Hepatocyte (in vitro differentiated cells): Measurements from ENCODE around the gene CEP128. TPM values are rescaled to one million over a fixed set of nuclear protein-coding genes. Genes with fewer than 3 reads are reported as not detected.

ENCODE experiments used
- DNase-seq: peaks from one replicate; pipeline ENCODE4 v3.0.0-alpha.2; 2016; ENCODE audit warnings: low spot score
- H2AFZ ChIP-seq: fragments of 200-600 bp; sonication (generic); 2 replicates; pipeline ENCODE4 v1.6.0; 2016; ENCODE audit warnings: antibody characterized with exemption, mild to moderate bottlenecking
- H3K27ac ChIP-seq: fragments of 200-600 bp; sonication (generic); 2 replicates; pipeline ENCODE4 v1.5.1; 2016; ENCODE audit warnings: mild to moderate bottlenecking
- H3K27me3 ChIP-seq: fragments of 200-600 bp; sonication (generic); 2 replicates; pipeline ENCODE4 v1.6.1; 2016
- H3K36me3 ChIP-seq: fragments of 200-600 bp; sonication (generic); replicated peaks from 2 replicates; pipeline ENCODE4 v1.5.1; 2016; ENCODE audit warnings: low read depth; ENCODE audit not compliant: insufficient read depth
- H3K4me1 ChIP-seq: fragments of 200-600 bp; sonication (generic); 2 replicates; pipeline ENCODE4 v1.5.1; 2016; ENCODE audit warnings: mild to moderate bottlenecking, moderate library complexity; ENCODE audit not compliant: insufficient read depth
- H3K4me2 ChIP-seq: fragments of 200-600 bp; sonication (generic); 2 replicates; pipeline ENCODE4 v1.6.0; 2016
- H3K4me3 ChIP-seq: fragments of 200-600 bp; sonication (generic); 2 replicates; pipeline ENCODE4 v1.5.1; 2016; ENCODE audit warnings: mild to moderate bottlenecking
- H3K79me2 ChIP-seq: fragments of 200-600 bp; sonication (generic); 2 replicates; pipeline ENCODE4 v1.6.0; 2017; ENCODE audit warnings: mild to moderate bottlenecking
- H3K9me2 ChIP-seq: fragments of 200-600 bp; sonication (generic); replicated peaks from 2 replicates; pipeline ENCODE4 v1.6.0; 2017; ENCODE audit warnings: mild to moderate bottlenecking; ENCODE audit not compliant: insufficient read depth
- H3K9me3 ChIP-seq: fragments of 200-600 bp; sonication (generic); 2 replicates; pipeline ENCODE4 v1.5.1; 2016; ENCODE audit warnings: low read depth, mild to moderate bottlenecking
- H4K20me1 ChIP-seq: fragments of 200-600 bp; sonication (generic); 2 replicates; pipeline ENCODE4 v1.6.0; 2016; ENCODE audit warnings: mild to moderate bottlenecking; ENCODE audit not compliant: insufficient read depth, poor library complexity, severe bottlenecking
- EZH2 ChIP-seq: fragments of 200-600 bp; sonication (generic); IDR thresholded peaks from 2 replicates; pipeline ENCODE4 v1.6.1; 2016; ENCODE audit warnings: antibody characterized with exemption, mild to moderate bottlenecking, borderline replicate concordance
- EZH2phosphoT487 ChIP-seq: fragments of 200-600 bp; sonication (generic); IDR thresholded peaks from one replicate; pipeline ENCODE4 v1.6.1; 2018; ENCODE audit warnings: antibody characterized with exemption, mild to moderate bottlenecking, low read depth, moderate library complexity; ENCODE audit not compliant: unreplicated experiment, severe bottlenecking
- WGBS: methylation state at CpG from one replicate; pipeline ENCODE4 v1.1.6; 2016; ENCODE audit warnings: low lambda C conversion rate; ENCODE audit errors: missing lambda C conversion rate; 5-methylcytosine and 5-hydroxymethylcytosine counted together
- polyA plus RNA-seq: library from polyadenylated mRNA; unstranded; fragments of >200 nt; fragmentation: Nextera tagmentation; extraction: Ambion mirVana; gene quantifications from 2 replicates; pipeline ENCODE4 v1.2.1, GENCODE V29; 2016
- total RNA-seq: library from RNA; depleted of rRNA; stranded (reverse); fragments of >200 nt; gene quantifications from 2 replicates; pipeline ENCODE4 v1.2.3, GENCODE V29; 2014
- TF ChIP-seq, protein P1 (sequence below): fragments of 200-600 bp; sonication (generic); IDR thresholded peaks from 2 replicates; pipeline ENCODE4 v1.5.1; 2016; ENCODE audit warnings: antibody characterized with exemption, mild to moderate bottlenecking; ENCODE audit not compliant: poor library complexity

CEP128 gene
- total and polyA plus RNA-seq, 2 experiments from 2014 or later = 1.4 to 3.6 TPM

DNA sequence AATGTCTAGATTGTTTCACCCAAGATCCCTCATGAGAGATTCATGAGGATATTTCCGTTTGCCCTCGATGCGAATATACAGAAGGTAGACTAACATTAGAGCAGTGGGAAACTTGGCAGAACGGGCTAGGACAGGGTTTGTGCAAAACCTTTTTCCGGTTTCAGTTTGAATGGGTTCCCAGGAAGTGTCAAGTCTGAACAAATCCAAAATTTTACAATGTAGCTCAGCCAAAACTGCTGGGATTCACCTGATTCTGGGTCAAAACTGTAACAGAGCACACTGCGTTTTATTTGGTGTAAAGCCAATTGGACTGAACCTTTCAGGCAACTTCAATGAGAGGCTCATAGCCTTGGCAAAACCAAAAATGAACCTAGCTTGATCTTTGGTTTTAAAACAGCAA lies 392.4 kb downstream of the CEP128 start:
- Histone ChIP-seq H4K20me1 (no peaks in the 10 kb centered on the region), H3K9me2 (no peaks in the 10 kb centered on the region), H3K9me3 (no peaks in the 10 kb centered on the region), H3K27ac (no peak overlapping the region), H3K79me2 (no peaks in the 10 kb centered on the region), H3K4me3 (no peak overlapping the region), H3K4me1 (no peaks in the 10 kb centered on the region), H2AFZ (no peak overlapping the region), H3K27me3 (no peaks in the 10 kb centered on the region), H3K4me2 (no peak overlapping the region), H3K36me3 (no peaks in the 10 kb centered on the region)
- 93% methylated on average over 6 of the region's 6 CpGs for WGBS
- no peak for DNase-seq
- TF ChIP-seq EZH2 (no peak), EZH2phosphoT487 (no peak)
- TF ChIP-seq, protein P1, sequence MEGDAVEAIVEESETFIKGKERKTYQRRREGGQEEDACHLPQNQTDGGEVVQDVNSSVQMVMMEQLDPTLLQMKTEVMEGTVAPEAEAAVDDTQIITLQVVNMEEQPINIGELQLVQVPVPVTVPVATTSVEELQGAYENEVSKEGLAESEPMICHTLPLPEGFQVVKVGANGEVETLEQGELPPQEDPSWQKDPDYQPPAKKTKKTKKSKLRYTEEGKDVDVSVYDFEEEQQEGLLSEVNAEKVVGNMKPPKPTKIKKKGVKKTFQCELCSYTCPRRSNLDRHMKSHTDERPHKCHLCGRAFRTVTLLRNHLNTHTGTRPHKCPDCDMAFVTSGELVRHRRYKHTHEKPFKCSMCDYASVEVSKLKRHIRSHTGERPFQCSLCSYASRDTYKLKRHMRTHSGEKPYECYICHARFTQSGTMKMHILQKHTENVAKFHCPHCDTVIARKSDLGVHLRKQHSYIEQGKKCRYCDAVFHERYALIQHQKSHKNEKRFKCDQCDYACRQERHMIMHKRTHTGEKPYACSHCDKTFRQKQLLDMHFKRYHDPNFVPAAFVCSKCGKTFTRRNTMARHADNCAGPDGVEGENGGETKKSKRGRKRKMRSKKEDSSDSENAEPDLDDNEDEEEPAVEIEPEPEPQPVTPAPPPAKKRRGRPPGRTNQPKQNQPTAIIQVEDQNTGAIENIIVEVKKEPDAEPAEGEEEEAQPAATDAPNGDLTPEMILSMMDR = no peak

- Histone ChIP-seq H2AFZ (no peak overlapping the region), H3K9me2 (no peaks in the 10 kb centered on the region), H3K27me3 (no peaks in the 10 kb centered on the region), H3K4me1 (no peaks in the 10 kb centered on the region), H3K27ac (no peak overlapping the region), H3K4me2 (no peak overlapping the region), H3K4me3 (no peak overlapping the region), H3K36me3 (no peaks in the 10 kb centered on the region), H4K20me1 (no peaks in the 10 kb centered on the region), H3K9me3 (no peaks in the 10 kb centered on the region), H3K79me2 (no peaks in the 10 kb centered on the region)
- whole genome bisulfite sequencing = 92% methylated on average over 4 of the region's 4 CpGs
- no peak for DNase-seq
- TF ChIP-seq, protein P1 = no peak
- TF ChIP-seq EZH2 = no peak
- no peak for TF ChIP-seq EZH2phosphoT487
These were observed 395.3 kb downstream of the CEP128 start for GRCh38 chr14:80545935-80546854.

DNA sequence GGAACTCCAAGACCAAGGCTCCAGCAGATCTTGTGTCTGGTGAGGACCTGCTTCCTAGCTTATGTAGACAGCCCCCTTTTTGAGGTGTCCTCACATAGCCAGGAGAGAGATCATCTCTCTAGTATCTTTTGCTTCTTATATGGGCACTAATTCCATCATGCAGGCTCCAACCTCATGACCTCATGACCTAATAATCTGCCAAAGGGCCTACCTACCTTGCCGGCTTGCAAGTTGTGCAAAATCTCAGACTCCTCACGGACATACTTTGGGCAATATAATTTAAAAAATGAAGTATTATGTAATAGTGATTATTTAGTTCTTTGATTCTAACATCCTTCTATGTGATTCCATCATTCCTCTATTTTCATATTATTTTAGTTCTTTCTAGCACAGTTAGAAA lies 397.2 kb downstream of the CEP128 start:
- TF ChIP-seq EZH2phosphoT487 = no peak
- TF ChIP-seq, protein P1 = no peak
- TF ChIP-seq EZH2 = no peak

More for the DNA sequence above, 397.2 kb downstream of the CEP128 start:
- H3K4me2 ChIP-seq = no peak overlapping the region
- no peaks in the 10 kb centered on the region for H3K79me2 ChIP-seq
- H3K4me1 ChIP-seq = no peaks in the 10 kb centered on the region
- no peak overlapping the region for H2AFZ ChIP-seq
- H3K27ac ChIP-seq = no peak overlapping the region
- H3K4me3 ChIP-seq = no peak overlapping the region
- H3K27me3 ChIP-seq = no peaks in the 10 kb centered on the region
- no peaks in the 10 kb centered on the region for H4K20me1 ChIP-seq
- H3K36me3 ChIP-seq = no peaks in the 10 kb centered on the region
- no peaks in the 10 kb centered on the region for H3K9me3 ChIP-seq
- no peaks in the 10 kb centered on the region for H3K9me2 ChIP-seq
- no peak for DNase-seq
- WGBS = 96% methylated on average over 2 of the region's 2 CpGs
